Mesothelial cell of epicardium (in vitro differentiated cells): ENCODE data around the gene PPP3CA. TPM values are rescaled to one million over a fixed set of nuclear protein-coding genes. Genes with fewer than 3 reads are reported as not detected.

ENCODE experiments used
- DNase-seq, 2 experiments: peaks; one replicate each; pipeline ENCODE4 v3.0.0; 2021; ENCODE audit warnings: low spot score in 2 of 2; ENCODE audit not compliant: unreplicated experiment in 2 of 2
- H3K27ac Mint-ChIP-seq: 2 replicates; pipeline ENCODE4 v1.8.0; 2021; ENCODE audit warnings: mixed read lengths
- H3K27me3 Mint-ChIP-seq: 2 replicates; pipeline ENCODE4 v1.8.0; 2021; ENCODE audit warnings: low read depth, mixed read lengths
- H3K36me3 Mint-ChIP-seq: 2 replicates; pipeline ENCODE4 v1.8.0; 2021; ENCODE audit warnings: mixed read lengths
- H3K4me1 Mint-ChIP-seq: 2 replicates; pipeline ENCODE4 v1.8.0; 2021; ENCODE audit warnings: mixed read lengths
- H3K4me3 Mint-ChIP-seq: 2 replicates; pipeline ENCODE4 v1.8.0; 2021; ENCODE audit warnings: mild to moderate bottlenecking, moderate library complexity, mixed read lengths
- H3K9me3 Mint-ChIP-seq: 2 replicates; pipeline ENCODE4 v1.8.0; 2021; ENCODE audit warnings: mixed read lengths
- total RNA-seq: library from RNA; stranded (reverse); gene quantifications from 3 replicates; pipeline ENCODE4 v1.2.1, GENCODE V29; 2021
- TF ChIP-seq, protein P1 (sequence below): fragments of 200-600 bp; sonication (generic); IDR thresholded peaks from one replicate; pipeline ENCODE4 v1.5.0; 2021; ENCODE audit warnings: antibody characterized with exemption; ENCODE audit not compliant: unreplicated experiment

The PPP3CA gene
- total RNA-seq, 1 donor from 2014 or later, result 23.5 TPM

DNA sequence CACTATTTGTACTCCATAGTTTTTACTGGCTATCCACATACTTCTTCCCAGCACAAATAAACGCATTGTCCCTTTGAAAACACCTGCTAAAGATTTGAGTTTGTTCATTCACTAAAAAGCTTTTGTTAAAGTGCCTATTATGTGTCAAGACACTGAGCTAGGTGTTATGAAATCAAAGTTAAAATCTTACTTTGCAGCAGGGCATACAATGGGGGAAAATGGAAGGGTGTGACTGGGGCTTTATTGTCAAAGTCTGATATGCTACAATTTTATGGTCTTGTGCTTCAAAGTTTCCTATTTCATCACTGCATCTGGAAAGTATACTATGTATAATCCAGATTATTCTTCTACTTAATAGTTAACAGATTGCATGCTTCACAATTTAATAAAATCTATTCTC lies 128.4 kb downstream of the PPP3CA start:
- Mint-ChIP-seq H3K27ac (no peak overlapping the region), H3K9me3 (no peaks in the 10 kb centered on the region), H3K27me3 (no peaks in the 10 kb centered on the region), H3K36me3 (no peaks in the 10 kb centered on the region), H3K4me3 (no peak overlapping the region), H3K4me1 (peaks cover 2% of the 10 kb centered on the region)
- no peak for DNase-seq
- TF ChIP-seq, protein P1, sequence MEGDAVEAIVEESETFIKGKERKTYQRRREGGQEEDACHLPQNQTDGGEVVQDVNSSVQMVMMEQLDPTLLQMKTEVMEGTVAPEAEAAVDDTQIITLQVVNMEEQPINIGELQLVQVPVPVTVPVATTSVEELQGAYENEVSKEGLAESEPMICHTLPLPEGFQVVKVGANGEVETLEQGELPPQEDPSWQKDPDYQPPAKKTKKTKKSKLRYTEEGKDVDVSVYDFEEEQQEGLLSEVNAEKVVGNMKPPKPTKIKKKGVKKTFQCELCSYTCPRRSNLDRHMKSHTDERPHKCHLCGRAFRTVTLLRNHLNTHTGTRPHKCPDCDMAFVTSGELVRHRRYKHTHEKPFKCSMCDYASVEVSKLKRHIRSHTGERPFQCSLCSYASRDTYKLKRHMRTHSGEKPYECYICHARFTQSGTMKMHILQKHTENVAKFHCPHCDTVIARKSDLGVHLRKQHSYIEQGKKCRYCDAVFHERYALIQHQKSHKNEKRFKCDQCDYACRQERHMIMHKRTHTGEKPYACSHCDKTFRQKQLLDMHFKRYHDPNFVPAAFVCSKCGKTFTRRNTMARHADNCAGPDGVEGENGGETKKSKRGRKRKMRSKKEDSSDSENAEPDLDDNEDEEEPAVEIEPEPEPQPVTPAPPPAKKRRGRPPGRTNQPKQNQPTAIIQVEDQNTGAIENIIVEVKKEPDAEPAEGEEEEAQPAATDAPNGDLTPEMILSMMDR, result no peak

DNA sequence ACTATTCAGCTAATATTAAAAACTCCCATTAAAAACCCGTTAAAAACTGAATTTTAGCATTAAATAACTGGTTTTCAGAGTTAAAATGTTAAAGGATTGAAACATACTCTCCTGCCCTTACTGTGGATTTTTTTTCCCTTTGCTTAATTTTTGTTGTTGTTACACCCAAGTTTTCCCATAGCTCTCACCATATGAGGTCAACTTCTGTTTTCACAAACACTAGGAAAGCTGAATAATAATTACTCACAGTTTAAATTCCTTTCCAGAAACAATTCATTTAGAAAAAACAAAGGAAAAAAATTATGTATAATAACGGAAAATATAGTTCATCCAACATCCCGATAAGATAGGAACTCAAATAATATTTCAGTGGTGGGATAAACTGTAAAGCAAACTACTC lies 129.0 kb downstream of the PPP3CA start:
- no peak for DNase-seq
- no peak overlapping the region for H3K4me3 Mint-ChIP-seq
- H3K36me3 Mint-ChIP-seq, result no peaks in the 10 kb centered on the region
- no peak overlapping the region for H3K27ac Mint-ChIP-seq
- H3K27me3 Mint-ChIP-seq, result no peaks in the 10 kb centered on the region
- no peaks in the 10 kb centered on the region for H3K9me3 Mint-ChIP-seq
- TF ChIP-seq, protein P1, result no peak
- H3K4me1 Mint-ChIP-seq, result peaks cover 2% of the 10 kb centered on the region

DNA sequence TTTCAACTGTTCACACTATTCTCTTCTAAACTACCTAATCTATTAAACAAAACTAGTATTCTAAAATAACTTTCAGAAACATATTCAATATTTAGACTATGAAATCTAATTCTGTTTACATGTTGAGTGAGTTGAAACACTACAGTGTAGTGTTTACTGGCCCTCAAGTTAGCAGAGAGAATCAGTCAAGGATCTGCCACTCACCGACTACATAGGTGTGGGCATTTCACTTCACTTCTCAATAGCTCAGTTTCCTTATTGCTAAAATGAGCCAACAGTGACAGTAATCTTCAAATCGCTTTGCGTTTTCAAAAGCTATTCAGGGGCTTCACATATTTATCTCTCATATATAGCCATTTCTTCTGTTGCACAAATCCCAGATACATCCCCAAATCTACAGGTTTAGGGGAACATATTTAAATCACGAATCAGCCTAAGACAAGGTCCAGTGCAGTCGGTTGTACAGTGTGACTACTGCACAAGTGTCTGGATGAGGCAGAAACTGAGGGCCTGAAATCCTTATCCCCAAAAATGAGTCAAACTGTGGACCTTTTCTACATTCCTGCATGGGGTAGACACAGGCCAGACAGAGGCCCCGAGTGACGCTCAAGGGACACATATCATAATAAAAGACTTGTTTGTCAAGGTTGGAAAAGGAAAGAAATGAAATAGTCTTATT lies 129.8 kb downstream of the PPP3CA start:
- Mint-ChIP-seq H3K9me3 (no peaks in the 10 kb centered on the region), H3K27ac (no peak overlapping the region), H3K36me3 (no peaks in the 10 kb centered on the region), H3K27me3 (no peaks in the 10 kb centered on the region), H3K4me1 (peaks cover 3% of the 10 kb centered on the region), H3K4me3 (no peak overlapping the region)
- TF ChIP-seq, protein P1, result no peak
- no peak for DNase-seq

DNA sequence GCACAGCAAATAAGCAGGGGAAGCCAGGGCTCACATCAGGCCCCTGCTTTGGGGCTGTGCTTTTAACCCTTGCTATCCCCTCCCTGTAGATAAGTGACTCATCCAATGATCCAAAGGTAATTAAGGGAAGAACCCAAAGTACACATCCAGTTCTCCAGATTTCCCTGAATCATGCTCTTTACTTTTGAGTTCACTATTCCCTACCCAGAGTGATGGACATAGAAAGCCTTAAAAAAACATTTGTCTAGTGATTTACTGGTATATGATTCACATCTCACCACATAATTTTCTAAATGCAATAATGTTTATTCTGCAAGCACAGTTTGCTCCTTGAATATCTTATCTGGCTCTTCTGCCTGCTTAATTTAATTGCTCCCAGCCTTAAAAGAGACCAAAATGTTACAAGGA lies 136.2 kb downstream of the PPP3CA start:
- H3K4me1 Mint-ChIP-seq, result peaks cover 18% of the 10 kb centered on the region
- no peaks in the 10 kb centered on the region for H3K27me3 Mint-ChIP-seq
- TF ChIP-seq, protein P1, result no peak
- no peak overlapping the region for H3K27ac Mint-ChIP-seq
- no peaks in the 10 kb centered on the region for H3K36me3 Mint-ChIP-seq
- no peaks in the 10 kb centered on the region for H3K9me3 Mint-ChIP-seq
- no peak for DNase-seq
- no peak overlapping the region for H3K4me3 Mint-ChIP-seq

DNA sequence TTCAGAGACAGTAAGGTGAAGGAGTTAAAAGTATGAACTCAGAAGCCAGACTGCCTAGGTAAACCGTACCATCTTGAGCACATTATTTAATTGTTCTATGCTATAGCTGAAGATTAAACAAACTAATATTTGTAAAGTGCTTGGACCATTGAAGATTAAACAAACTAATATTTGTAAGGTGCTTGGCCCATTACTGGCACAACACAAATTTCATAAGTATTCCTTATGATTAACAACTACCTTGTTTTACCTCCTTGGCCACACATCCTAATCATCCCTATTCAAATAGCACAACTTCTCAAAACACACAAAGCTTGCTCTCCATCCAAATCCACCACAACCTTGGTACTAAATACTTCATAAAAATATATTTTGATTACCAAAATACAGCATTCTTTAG lies 137.0 kb downstream of the PPP3CA start:
- Mint-ChIP-seq H3K27me3 (no peaks in the 10 kb centered on the region), H3K4me1 (peaks cover 18% of the 10 kb centered on the region), H3K9me3 (no peaks in the 10 kb centered on the region), H3K27ac (no peak overlapping the region), H3K4me3 (no peak overlapping the region), H3K36me3 (no peaks in the 10 kb centered on the region)
- TF ChIP-seq, protein P1, result no peak
- no peak for DNase-seq
